Tongue (tissue), 2 donors: Measurements from ENCODE around the gene GCDH. TPM values are rescaled to one million over a fixed set of nuclear protein-coding genes. Genes with fewer than 3 reads are reported as not detected.
"Not testable (repeated sequence)": the region's sequence is repeated elsewhere in the genome, so short reads cannot be mapped to it uniquely, and the experiment has no call there.

ENCODE experiments used
- DNase-seq: peaks from one replicate; pipeline ENCODE4 v3.0.0-alpha.2; 2015
- total RNA-seq: library from RNA; depleted of rRNA; stranded (reverse); fragments of >200 nt; gene quantifications from one replicate; pipeline ENCODE4 v1.2.3, GENCODE V29; 2014

Gene GCDH
- 46.5 TPM for total RNA-seq

GRCh38 chr19:12890787-12891552 is at the start of gene GCDH:
TSS of gene GCDH (plus strand) at chr19:12891160. CDS start at chr19:12891305, 145 bp downstream.
- DNase-seq, result peak; percentile 99

GRCh38 chr19:12842511-12842910 is 48.4 kb upstream of the GCDH start:
- DNase-seq, result no peak

DNA sequence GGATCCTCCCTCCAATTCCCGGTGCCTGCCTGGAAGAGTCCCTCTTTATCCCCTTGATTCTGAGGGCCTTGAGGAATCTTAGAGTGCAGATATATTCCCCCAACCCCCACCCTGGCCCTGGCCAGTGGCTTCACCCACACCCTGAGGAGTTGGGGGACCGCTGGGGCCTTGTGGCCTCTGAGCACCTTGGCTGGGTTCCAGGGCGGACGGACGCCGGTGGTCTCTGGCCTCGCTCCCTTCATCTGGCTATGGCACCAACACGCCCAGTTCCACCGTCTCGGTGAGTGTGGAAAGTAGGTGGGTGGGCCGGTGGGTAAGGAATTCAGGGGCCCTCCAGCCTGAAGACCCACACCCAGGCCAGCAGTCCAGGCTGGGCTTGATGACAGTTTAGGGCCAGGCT is 47.6 kb upstream of the GCDH start:
- no peak for DNase-seq

GRCh38 chr19:12843999-12844732 is 46.8 kb upstream of the GCDH start:
- no peak for DNase-seq

- not testable (repeated sequence) for DNase-seq
Measured at GRCh38 chr19:12846613-12847012, 44.3 kb upstream of the GCDH start.

GRCh38 chr19:12847159-12848139 is 43.5 kb upstream of the GCDH start:
- peak; percentile 86 for DNase-seq

GRCh38 chr19:12856653-12857052 is 34.3 kb upstream of the GCDH start:
- no peak for DNase-seq

DNA sequence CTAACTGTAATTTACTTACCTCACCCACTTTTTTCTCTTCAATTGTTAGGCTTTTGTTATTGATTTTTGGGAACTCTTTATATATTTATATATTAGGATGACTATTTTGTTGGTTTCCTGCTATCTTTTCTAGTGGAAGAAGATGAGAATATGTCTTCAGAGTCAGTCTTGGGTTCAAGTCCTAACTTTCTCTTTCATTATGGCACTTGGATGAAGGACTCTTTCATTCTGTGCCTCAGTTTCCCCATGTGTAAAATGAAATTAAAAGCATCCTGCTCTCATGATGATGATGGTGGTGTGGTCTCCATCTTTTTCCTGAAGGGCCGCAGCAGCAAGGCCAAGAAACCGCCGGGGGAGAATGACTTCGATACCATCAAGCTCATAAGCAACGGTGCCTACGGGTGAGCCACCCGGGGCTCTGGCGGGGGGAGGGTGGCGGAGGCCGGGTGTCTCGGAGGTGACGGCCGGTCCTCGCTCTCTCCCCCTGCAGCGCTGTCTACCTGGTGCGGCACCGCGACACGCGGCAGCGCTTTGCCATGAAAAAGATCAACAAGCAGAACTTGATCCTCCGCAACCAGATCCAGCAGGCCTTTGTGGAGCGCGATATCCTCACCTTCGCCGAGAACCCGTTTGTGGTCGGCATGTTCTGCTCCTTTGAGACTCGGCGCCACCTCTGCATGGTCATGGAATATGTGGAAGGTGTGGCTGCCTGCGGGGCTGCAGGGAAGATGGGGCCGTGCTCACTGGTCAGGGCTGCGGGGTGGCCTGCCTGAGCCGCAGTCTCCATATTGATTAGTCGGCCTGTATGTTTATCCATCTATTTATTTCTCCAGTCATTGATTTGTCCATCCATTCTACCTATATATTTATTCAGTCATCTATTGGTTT is 32.7 kb upstream of the GCDH start:
- no peak for DNase-seq

GRCh38 chr19:12859546-12859945 is 31.4 kb upstream of the GCDH start:
- no peak for DNase-seq

DNA sequence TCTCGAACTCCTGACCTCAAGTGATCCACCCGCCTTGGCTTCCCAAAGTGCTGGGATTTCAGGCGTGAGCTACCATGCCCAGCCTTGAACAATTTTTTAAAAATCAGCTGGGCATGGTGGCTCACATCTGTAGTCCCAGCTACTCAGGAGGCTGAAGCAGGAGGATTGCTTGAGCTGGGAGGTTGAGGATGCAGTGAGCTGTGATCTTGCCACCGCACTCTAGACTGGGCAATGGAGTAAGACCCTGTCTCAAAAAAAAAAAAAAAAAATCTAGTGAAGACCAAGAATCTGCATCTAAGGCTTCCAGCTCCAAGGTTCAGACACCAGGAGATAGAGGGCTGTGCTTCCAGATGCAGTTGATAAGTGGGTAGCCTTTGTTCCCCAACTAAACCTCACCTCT is 26.8 kb upstream of the GCDH start:
- DNase-seq, result no peak

DNA sequence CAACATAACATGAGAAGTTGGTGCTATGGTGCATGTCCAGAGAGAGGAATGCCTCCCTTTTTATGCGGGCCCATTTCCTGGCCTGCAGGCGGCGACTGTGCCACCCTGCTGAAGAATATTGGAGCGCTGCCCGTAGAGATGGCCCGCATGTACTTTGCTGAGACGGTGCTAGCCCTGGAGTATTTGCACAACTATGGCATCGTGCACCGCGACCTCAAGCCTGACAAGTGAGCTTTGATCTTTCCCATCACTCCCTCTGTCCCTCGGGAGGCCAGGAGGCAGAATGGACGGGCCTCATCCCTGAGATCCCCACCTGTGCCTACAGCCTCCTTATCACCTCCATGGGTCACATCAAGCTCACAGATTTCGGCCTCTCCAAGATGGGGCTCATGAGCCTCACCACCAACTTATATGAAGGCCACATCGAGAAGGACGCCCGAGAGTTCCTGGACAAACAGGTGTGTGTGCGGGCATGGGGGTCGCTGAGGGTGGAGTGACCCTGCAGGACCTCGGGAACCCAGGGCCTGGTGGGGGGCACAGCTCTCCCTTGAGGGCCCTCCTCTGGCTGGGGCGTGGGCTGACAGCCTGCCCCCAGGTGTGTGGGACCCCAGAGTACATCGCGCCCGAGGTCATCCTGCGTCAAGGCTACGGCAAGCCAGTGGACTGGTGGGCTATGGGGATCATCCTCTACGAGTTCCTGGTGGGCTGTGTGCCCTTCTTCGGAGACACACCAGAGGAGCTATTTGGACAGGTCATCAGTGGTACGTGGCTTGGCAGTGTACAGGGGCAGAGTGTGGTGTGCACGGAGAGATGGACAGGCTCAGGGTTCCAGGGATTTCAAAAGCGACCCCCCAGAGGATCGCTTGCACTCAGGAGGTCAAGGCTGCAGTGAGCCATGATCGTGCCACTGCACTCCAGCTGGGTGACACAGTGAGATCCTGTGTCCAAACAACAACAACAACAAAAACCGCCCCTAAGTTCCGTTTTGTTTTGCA is 25.9 kb upstream of the GCDH start:
- DNase-seq, result no peak

DNA sequence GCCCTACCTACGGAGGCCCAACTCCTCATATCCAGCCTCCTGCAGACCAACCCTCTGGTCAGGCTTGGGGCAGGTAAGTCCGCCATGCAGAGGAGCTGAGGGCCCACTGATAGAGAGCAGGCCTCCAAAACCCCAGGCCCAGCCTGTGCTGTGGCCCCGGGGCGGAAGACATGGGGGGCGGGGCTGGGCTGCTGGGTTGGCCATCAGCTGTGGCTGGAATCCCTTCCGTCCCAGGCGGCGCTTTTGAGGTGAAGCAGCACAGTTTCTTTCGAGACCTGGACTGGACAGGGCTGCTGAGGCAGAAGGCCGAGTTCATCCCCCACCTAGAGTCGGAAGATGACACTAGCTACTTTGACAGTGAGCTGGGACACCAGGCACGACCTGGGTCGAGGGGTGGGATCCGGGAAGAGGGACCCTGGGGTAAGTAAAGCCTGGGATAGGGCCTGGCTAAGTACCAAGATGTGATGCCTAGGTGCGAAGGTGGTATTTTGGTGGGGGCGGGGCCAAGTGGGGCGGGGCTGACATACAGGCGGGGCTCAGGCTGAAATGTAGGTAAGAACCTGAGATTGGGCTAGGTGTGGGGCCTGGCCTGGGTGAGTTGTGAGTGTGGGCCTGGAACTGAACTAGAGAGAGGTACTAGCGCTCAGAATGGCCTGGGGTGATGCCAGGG is 25.1 kb upstream of the GCDH start:
- DNase-seq, result no peak

- DNase-seq, result no peak
Measured at GRCh38 chr19:12866416-12867119, 24.4 kb upstream of the GCDH start.

- DNase-seq, result peak; percentile 85
Measured at GRCh38 chr19:12867120-12868099, 23.6 kb upstream of the GCDH start.

DNA sequence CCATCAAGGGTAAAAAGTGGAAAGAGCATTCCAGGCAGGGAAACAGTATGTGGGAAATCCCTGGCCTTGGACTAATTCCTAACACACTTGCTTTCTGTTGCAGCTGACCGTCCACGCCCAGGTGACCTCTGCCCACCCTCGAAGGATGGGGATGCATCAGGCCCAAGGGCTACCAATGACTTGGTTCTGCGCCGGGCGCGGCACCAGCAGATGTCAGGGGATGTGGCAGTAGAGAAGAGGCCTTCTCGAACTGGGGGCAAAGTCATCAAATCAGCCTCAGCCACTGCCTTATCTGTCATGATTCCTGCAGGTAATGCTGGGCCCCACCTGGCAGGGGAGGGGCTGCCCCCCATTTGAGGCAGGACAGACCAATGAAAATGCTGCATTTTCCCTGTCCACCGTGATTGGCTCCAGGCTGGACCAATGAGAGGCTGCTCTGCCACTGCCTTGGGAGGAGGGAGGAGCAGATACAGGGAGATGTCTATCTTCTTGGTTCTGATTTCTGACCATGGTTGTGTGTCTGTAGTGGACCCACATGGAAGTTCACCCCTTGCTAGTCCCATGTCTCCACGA is 22.3 kb upstream of the GCDH start:
- DNase-seq, result no peak

GRCh38 chr19:12871681-12872080 is 19.3 kb upstream of the GCDH start:
- DNase-seq, result no peak

GRCh38 chr19:12872255-12872654 is 18.7 kb upstream of the GCDH start:
- DNase-seq, result no peak
